ENCODE data around the gene LAMA2.
A peak's percentile ranks its signal among the peaks of the same experiment; 100 is the strongest.

LAMA2 gene

GRCh38 chr6:129233458-129234134 lies 350.7 kb downstream of the LAMA2 start:
- no peak for DNase-seq

- no peak for DNase-seq
These were observed 352.4 kb downstream of the LAMA2 start for GRCh38 chr6:129235167-129236000.

- DNase-seq, result no peak
These were observed 353.1 kb downstream of the LAMA2 start for GRCh38 chr6:129236001-129236517.

GRCh38 chr6:129238991-129239390 lies 356.1 kb downstream of the LAMA2 start:
- no peak for DNase-seq

- no peak for DNase-seq
These were observed 357.0 kb downstream of the LAMA2 start for GRCh38 chr6:129239825-129240491.

GRCh38 chr6:129240492-129240853 lies 357.5 kb downstream of the LAMA2 start:
- no peak for DNase-seq

GRCh38 chr6:129242546-129242945 lies 359.6 kb downstream of the LAMA2 start:
- DNase-seq, result no peak

GRCh38 chr6:129243377-129243776 lies 360.4 kb downstream of the LAMA2 start:
- no peak for DNase-seq

GRCh38 chr6:129248946-129249345 lies 366.0 kb downstream of the LAMA2 start:
- no peak for DNase-seq

GRCh38 chr6:129251669-129252376 lies 368.9 kb downstream of the LAMA2 start:
- DNase-seq, result peak; percentile 80

- DNase-seq, result no peak
These were observed 369.6 kb downstream of the LAMA2 start for GRCh38 chr6:129252377-129253071.

- no peak for DNase-seq
These were observed 370.3 kb downstream of the LAMA2 start for GRCh38 chr6:129253242-129253641.

GRCh38 chr6:129253727-129254126 lies 370.8 kb downstream of the LAMA2 start:
- no peak for DNase-seq

- no peak for DNase-seq
These were observed 374.3 kb downstream of the LAMA2 start for GRCh38 chr6:129257196-129257595.

GRCh38 chr6:129262661-129263060 lies 379.7 kb downstream of the LAMA2 start:
- DNase-seq, result peak; percentile 86

- DNase-seq, result peak; percentile 31
These were observed 380.2 kb downstream of the LAMA2 start for GRCh38 chr6:129263176-129263575.

GRCh38 chr6:129264480-129265045 lies 381.6 kb downstream of the LAMA2 start:
- no peak for DNase-seq

- no peak for DNase-seq
These were observed 384.1 kb downstream of the LAMA2 start for GRCh38 chr6:129267028-129267427.

- DNase-seq, result no peak
These were observed 386.1 kb downstream of the LAMA2 start for GRCh38 chr6:129269076-129269475.

GRCh38 chr6:129269891-129270290 lies 387.0 kb downstream of the LAMA2 start:
- DNase-seq, result no peak

GRCh38 chr6:129270450-129270849 lies 387.5 kb downstream of the LAMA2 start:
- no peak for DNase-seq

- DNase-seq, result peak; percentile 98
These were observed 390.2 kb downstream of the LAMA2 start for GRCh38 chr6:129273161-129273560.

Measured in NCI-H146 (cell line).